Prostate gland (tissue), 2 donors: ENCODE data around the gene NGFR. TPM values are rescaled to one million over a fixed set of nuclear protein-coding genes. Genes with fewer than 3 reads are reported as not detected.

Experiments
- DNase-seq: peaks from one replicate; pipeline ENCODE4 v3.0.0-alpha.2; 2019; ENCODE audit warnings: low spot score
- H3K27ac ChIP-seq, 2 donors: fragments of 200-600 bp; sonication (generic); 2 replicates each; pipeline ENCODE4 v1.5.1; 2017 to 2019
- H3K27me3 ChIP-seq: fragments of 200-600 bp; sonication (generic); replicated peaks from 2 replicates; pipeline ENCODE4 v1.5.1; 2019; ENCODE audit not compliant: insufficient read depth
- H3K36me3 ChIP-seq, 2 donors: fragments of 200-600 bp; sonication (generic); 1 replicate in 1 of 2; 2 replicates in 1 of 2; pipeline versions ENCODE4 v1.5.1 to v1.8.1; 2017 to 2019
- H3K4me1 ChIP-seq: fragments of 200-600 bp; sonication (generic); replicated peaks from 2 replicates; pipeline ENCODE4 v1.5.1; 2019
- H3K4me3 ChIP-seq, 2 donors: fragments of 200-600 bp; sonication (generic); 2 replicates each; pipeline ENCODE4 v1.5.1; 2017 to 2019
- H3K9me3 ChIP-seq: fragments of 200-600 bp; sonication (generic); 2 replicates; pipeline ENCODE4 v1.5.1; 2017
- POLR2A ChIP-seq: fragments of 450-650 bp; IDR thresholded peaks from one replicate; pipeline ENCODE4 v1.6.1; 2016; ENCODE audit warnings: antibody characterized with exemption, mild to moderate bottlenecking
- POLR2AphosphoS5 ChIP-seq: sonication (generic); formaldehyde crosslinking; IDR thresholded peaks from one replicate; pipeline ENCODE4 v1.6.1; 2017; ENCODE audit warnings: antibody characterized with exemption
- WGBS: methylation state at CpG from one replicate; pipeline ENCODE4 v1.1.5; 2018; 5-methylcytosine and 5-hydroxymethylcytosine counted together
- intact Hi-C: fragments of 100-400 bp; cut with DNase I; formaldehyde crosslinking; loops from one replicate; pipeline ENCODE4 v1.14.2; 2022
- total RNA-seq, 2 donors: library from RNA; depleted of rRNA; stranded (reverse); fragments of >200 nt; gene quantifications; one replicate each; pipeline ENCODE4 v1.1.0, GENCODE V29; 2016
- TF ChIP-seq, protein P1 (sequence below), 4 experiments: fragments of 200-600 bp in 2 of 4; fragments of 450-650 bp in 2 of 4; sonication (generic) in 2 of 4; IDR thresholded peaks; 1 replicate in 3 of 4; 2 replicates in 1 of 4; pipeline ENCODE4 v1.5.1; 2016 to 2019; ENCODE audit warnings: antibody characterized with exemption in 4 of 4, mild to moderate bottlenecking in 2 of 4, moderate library complexity in 2 of 4

The NGFR gene
- total RNA-seq, 2 donors from 2014 or later, result 30.1 to 34.4 TPM

DNA sequence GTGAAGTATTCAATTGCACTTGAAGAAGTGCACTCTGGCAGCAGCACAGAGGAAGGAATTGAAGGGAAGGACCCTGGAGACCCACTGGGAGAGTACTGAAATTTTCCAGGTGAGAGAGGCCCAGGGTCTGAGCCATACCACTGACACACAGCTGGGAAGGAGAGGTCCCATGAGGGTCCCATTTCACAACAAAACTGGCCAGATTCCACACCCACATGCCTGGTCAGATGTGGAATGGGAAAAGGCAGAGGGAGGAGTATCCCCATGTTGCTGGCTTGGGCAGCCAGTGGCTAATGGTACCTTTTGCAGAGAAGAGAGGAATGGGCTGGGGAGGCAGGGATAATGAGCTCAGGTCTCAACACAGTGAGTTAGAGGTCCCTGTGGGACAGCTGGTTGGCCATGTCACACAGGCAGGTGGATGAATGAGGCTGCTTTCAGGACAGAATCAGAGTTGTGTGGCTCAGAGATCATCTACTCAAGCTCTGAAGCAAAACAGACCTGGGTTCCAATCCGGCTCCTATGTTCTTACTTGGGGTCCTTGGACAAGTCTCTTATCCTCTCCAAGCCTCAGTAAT, 26.2 kb upstream of the NGFR start:
- intact Hi-C loops, result no loop called here
- no peak for DNase-seq
- H3K27me3 ChIP-seq, result peaks cover 11% of the 10 kb centered on the region

DNA sequence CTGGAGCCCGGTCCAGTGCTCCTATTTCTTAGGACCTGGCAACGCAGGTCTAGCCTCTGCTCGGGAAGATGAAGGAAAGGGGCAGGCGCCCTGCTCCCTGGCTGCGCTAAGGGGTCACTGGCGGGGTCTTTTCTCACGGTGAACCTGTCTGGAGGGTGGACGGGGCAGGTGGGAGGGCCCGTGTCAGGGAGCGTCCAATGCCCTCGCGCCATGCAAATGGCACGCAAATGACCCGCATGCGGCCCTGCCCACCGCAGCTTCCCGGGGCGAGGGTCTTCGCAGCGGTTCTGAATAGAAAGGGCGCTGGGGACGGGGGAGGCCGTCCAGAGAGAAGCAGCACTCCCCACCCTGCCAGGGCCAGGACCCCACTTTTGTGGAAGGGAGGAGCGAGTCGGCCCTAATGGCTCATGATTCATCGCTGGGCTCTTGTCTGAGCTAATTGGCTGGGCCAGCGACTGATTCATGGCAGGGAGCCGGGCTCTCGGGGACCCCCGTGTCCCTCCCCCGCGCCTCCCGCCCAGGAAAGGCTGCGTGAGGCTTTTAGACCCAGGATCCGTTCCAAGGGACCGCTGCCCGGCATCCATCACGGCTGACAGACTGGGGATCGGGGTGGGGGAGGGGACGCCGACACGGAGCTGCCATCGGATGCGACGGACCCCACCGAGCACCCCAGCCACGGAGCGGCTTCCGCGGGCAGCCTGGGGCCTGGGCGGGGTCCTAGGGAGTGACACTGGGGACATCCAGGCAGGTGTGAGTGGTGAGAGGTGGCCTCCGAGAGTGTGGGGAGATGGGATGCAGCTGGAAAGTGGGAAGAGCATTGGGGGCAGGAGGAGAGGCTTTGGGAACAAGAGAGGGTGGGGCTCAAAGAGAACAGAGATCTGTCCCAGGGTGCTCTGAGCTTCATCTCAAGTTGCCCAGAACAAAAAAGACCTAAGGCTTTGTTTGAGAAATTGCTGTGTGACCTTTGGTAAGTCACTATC, 25.0 kb upstream of the NGFR start:
- H3K9me3 ChIP-seq, result no peaks in the 10 kb centered on the region
- peaks cover 11% of the 10 kb centered on the region for H3K27me3 ChIP-seq
- no peaks in the 10 kb centered on the region for H3K36me3 ChIP-seq
- intact Hi-C loops, result no loop called here
- no peak overlapping the region for H3K4me3 ChIP-seq
- no peak overlapping the region for H3K27ac ChIP-seq
- 14% methylated on average over 47 of the region's 52 CpGs for WGBS
- no peaks in the 10 kb centered on the region for H3K4me1 ChIP-seq
- DNase-seq, result no peak
- TF ChIP-seq, protein P1, sequence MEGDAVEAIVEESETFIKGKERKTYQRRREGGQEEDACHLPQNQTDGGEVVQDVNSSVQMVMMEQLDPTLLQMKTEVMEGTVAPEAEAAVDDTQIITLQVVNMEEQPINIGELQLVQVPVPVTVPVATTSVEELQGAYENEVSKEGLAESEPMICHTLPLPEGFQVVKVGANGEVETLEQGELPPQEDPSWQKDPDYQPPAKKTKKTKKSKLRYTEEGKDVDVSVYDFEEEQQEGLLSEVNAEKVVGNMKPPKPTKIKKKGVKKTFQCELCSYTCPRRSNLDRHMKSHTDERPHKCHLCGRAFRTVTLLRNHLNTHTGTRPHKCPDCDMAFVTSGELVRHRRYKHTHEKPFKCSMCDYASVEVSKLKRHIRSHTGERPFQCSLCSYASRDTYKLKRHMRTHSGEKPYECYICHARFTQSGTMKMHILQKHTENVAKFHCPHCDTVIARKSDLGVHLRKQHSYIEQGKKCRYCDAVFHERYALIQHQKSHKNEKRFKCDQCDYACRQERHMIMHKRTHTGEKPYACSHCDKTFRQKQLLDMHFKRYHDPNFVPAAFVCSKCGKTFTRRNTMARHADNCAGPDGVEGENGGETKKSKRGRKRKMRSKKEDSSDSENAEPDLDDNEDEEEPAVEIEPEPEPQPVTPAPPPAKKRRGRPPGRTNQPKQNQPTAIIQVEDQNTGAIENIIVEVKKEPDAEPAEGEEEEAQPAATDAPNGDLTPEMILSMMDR (IDR thresholded peaks at IDR 0.05), result no peak
- TF ChIP-seq POLR2A, result no peak
- no peak for TF ChIP-seq POLR2AphosphoS5

More for the DNA sequence above, 26.2 kb upstream of the NGFR start:
- 93% methylated on average over 1 of the region's 1 CpG for WGBS
- TF ChIP-seq POLR2AphosphoS5 (no peak), POLR2A (no peak)
- TF ChIP-seq, protein P1 (IDR thresholded peaks at IDR 0.05), result no peak
- Histone ChIP-seq H3K4me1 (no peaks in the 10 kb centered on the region), H3K27ac (no peak overlapping the region), H3K36me3 (no peaks in the 10 kb centered on the region), H3K9me3 (no peaks in the 10 kb centered on the region), H3K4me3 (no peak overlapping the region)

DNA sequence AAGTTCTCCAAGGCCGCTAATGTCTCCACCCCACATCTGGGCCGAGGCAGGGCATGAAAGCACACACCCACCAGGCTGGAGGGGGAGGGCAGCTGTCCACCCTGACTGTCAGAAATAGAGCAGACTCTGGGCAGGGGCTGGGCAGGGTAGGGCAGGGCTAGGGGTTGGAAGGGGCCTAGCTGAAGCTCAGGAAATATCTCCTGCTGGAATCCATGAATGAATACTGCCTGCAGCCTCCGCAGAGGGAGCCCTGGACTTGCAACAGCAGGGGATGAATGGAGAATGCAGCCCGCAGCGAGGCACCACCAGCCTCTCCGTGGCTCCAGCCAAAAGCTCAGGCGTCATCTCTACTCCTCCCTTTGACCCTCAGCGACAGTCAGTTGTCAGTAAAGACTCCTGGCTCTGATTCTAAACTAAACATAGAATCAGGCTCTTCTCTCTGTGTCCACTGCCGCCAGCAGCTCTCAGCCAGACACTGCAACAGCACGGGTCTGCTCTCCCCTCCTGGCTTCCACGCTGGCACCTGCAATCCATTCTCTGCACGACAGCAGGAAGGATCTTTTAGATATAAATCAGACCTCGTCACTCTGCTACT, 23.9 kb upstream of the NGFR start:
- no peak for DNase-seq
- peaks cover 11% of the 10 kb centered on the region for H3K27me3 ChIP-seq
- H3K36me3 ChIP-seq, result no peaks in the 10 kb centered on the region
- 51% methylated on average over 13 of the region's 13 CpGs for WGBS
- H3K4me1 ChIP-seq, result no peaks in the 10 kb centered on the region
- no peak overlapping the region for H3K4me3 ChIP-seq
- H3K9me3 ChIP-seq, result no peaks in the 10 kb centered on the region
- intact Hi-C loops, result no loop called here
- H3K27ac ChIP-seq, result no peak overlapping the region
- TF ChIP-seq, protein P1 (IDR thresholded peaks at IDR 0.05), result no peak
- no peak for TF ChIP-seq POLR2AphosphoS5
- no peak for TF ChIP-seq POLR2A

DNA sequence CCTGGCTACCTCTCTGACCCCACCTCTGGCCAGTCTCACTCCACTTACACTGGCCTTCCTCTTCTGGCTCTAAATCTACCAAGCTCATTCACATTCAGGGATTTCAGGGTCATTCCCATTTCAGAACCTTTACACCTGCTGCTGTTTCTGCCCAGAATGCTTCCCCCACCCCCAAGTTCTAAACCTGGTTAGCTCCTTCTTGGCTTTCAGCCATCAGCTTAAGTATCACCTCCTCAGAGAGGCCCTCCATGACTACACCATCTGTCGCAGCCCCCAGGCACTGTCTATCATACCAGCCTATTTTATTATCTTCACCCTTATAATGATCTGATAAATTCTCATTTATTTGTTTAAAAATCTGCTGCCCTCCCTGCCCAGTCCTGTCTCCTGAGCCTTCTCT, 23.3 kb upstream of the NGFR start:
- no peaks in the 10 kb centered on the region for H3K4me1 ChIP-seq
- no peaks in the 10 kb centered on the region for H3K36me3 ChIP-seq
- no peak overlapping the region for H3K27ac ChIP-seq
- no peaks in the 10 kb centered on the region for H3K9me3 ChIP-seq
- peaks cover 11% of the 10 kb centered on the region for H3K27me3 ChIP-seq
- DNase-seq, result no peak
- no peak overlapping the region for H3K4me3 ChIP-seq
- intact Hi-C loops, result no loop called here
- WGBS, result 78% methylated on average over 1 of the region's 1 CpG
- TF ChIP-seq POLR2AphosphoS5 (no peak), POLR2A (no peak)
- TF ChIP-seq, protein P1 (IDR thresholded peaks at IDR 0.05), result no peak
